Mammary epithelial cell (primary cell): Measurements from ENCODE around the gene FRMD3.

ENCODE experiments used
- EZH2 ChIP-seq: IDR thresholded peaks from 2 replicates; pipeline ENCODE4 v1.6.1; 2012; ENCODE audit warnings: low read length, inconsistent platforms, borderline replicate concordance
- TF ChIP-seq, protein P1 (sequence below), 2 donors: IDR thresholded peaks in 1 of 2; conservative IDR thresholded peaks in 1 of 2; 2 replicates each; pipeline ENCODE4 v1.5.1; 2011 to 2012; ENCODE audit warnings: inconsistent platforms in 2 of 2, low read length in 2 of 2, mild to moderate bottlenecking in 2 of 2, control low read depth in 1 of 2, low read depth in 1 of 2; ENCODE audit not compliant: insufficient read depth in 1 of 2; ENCODE audit errors: extremely low read depth in 1 of 2

DNA sequence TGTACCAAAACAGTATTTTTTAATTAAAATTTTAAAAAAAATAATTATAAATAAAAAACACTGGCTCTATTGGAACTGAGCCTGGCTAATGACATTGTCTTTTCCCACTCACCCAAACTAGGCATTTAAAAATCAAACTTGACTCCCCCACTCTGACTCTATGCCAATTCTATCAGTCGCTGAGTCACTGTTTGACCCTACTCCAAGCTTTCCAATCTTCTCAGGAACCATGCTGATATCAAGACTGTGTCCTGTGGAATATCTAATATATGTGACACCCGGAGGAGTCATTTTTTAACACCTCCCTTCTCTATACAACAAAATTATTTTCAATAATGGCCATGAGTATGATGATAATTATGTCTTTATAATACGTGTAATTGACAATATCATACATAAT lies 303.7 kb downstream of the FRMD3 start:
- no peak for TF ChIP-seq EZH2
- TF ChIP-seq, protein P1, sequence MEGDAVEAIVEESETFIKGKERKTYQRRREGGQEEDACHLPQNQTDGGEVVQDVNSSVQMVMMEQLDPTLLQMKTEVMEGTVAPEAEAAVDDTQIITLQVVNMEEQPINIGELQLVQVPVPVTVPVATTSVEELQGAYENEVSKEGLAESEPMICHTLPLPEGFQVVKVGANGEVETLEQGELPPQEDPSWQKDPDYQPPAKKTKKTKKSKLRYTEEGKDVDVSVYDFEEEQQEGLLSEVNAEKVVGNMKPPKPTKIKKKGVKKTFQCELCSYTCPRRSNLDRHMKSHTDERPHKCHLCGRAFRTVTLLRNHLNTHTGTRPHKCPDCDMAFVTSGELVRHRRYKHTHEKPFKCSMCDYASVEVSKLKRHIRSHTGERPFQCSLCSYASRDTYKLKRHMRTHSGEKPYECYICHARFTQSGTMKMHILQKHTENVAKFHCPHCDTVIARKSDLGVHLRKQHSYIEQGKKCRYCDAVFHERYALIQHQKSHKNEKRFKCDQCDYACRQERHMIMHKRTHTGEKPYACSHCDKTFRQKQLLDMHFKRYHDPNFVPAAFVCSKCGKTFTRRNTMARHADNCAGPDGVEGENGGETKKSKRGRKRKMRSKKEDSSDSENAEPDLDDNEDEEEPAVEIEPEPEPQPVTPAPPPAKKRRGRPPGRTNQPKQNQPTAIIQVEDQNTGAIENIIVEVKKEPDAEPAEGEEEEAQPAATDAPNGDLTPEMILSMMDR (conservative IDR thresholded peaks at IDR 0.05 in 1 of 2, IDR thresholded peaks at IDR 0.05 in 1 of 2; ENCODE audit: extremely low read depth in 1 of 2, insufficient read depth in 1 of 2, low read depth in 1 of 2, low read length in 2 of 2), result no peak
